Activated CD4-positive, alpha-beta T cell treated with anti-CD3 and anti-CD28 coated beads, Interleukin-2, amount 50 U/mL, for 24 hours (primary cell): ENCODE data around the gene CCDC71.
A peak's percentile ranks its signal among the peaks of the same experiment; 100 is the strongest.

Experiments
- DNase-seq, 2 donors: peaks; one replicate each; pipeline ENCODE4 v3.0.0-alpha.2; 2020; ENCODE audit warnings: low read depth in 1 of 2, low spot score in 1 of 2

Gene CCDC71

DNA sequence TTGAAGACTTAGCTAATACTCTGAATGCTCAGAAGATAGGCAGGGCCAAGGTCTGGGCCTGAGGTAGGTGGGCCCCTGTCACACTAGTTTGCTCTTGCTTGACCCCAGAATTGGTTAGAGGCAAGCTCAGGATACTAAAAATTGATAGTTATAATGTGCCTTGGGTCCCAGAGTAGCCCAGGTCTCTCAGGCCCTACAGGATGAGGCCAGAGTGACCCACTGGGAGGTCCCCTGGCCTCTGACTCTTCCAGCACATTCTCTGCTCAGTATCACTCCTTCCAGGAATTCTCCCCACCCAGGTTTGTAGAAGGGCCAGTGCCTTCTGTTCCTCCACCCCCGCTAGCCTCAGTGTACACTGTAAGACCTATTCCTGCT, 4.6 kb upstream of the CCDC71 start:
- DNase-seq: no peak

DNA sequence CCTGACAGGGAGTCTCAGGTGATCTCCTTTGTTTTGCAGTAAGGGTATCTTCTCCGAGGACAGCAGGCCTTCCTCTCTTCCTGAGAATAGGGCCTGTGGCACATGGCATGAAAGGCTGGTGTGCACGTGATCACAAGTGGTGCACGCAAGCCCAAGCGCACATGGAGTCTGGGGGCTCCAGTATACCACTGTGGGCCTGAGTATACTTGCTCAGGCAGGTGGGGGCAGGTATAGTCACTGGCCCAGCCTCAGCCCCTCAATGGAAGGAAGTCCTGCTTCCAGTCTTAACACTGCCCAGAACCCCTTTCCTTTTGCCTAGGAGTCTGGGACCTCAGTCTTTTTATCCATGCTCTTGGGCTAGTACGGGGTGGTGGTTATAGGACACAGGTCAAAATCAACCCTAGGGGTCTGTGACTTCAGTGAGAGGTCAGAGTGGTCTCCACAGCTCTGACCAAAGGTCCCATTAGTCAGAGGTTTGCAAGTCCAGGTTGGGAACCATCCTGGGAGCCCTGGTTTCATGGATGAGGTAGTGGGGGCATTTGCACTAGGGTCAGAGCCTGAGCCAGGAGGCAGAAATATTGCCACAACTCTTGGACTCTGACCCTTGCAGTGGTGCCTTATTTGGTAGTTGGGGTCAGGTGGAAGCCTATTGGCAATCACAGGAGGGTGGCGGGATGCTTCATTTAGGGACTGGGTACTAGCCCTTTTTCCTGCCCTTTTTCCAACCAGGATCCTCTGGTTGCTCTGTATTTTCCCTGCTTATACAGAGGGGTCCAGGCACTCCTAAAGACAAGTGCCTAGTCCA, 823 bp upstream of the CCDC71 start:
- DNase-seq: no peak

GRCh38 chr3:49164983-49165720, 979 bp downstream of the CCDC71 start:
- no peak for DNase-seq

- DNase-seq: no peak
Measured at GRCh38 chr3:49163609-49164008, 2.5 kb downstream of the CCDC71 start.

DNA sequence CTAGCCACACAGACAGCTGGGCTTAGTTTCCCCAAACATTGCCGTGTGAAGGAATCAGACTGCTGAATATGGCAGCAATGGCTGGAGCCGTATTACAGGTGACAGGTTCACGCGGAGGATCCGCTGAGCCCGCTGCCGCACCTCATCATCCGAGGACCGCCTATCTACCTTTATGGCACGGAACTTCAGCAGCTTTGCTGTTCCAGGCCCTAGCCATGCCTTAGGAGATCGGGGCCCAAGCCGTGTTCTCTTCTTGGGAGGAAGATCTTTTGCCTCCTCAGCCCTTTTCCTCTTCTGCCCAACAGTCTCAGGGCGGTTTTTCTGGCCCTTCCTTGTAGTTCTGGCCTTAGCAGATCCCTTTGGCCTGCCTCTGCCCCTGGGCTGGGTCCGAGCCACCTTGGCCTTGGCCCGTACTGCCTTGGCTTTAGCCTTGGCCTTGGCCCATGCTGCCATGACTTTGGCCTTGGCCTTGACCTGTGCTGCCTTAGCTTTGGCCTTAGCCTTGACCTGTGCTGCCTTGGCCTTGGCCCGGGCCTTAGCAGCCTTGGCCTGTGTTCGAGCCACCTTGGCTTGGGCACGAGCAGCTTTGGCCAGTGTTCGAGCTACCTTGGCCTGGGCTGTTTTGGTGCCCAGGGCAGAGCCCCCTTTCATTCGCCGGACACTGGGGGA, 3.2 kb downstream of the CCDC71 start:
- no peak for DNase-seq

DNA sequence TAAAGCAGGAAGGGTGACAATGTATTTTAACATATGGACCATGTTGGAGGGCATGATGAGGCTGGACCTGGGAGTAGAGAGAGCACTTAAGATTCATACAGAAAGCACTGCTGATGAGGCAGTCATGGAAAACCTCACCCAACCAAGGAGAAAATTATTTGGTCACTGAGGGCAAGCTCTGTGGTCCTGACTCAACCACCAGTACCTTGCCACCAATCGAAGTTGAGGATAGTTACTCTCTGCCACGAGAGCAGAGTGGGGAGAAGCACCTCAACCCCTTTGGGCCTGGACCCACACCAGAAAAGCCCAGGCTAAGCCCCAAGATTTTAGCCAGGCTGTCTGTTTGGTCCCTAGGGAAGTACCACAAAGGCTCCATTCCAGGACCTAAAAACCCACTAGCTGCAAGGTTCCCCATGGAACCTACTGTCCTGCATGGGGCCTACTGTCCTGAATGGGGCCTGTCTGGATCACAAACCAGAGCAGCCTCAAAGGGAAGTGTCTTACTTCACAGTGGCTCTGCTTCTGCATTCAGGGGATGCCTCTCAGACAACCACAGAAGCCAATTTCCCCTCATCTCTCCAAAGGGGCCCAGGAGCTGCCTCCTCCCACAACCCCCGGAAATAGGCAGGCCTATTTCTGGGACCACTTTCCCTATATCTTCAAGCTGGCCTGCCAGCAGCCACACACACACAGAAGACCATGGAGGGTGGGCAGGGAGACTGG, 4.2 kb downstream of the CCDC71 start:
- no peak for DNase-seq

DNA sequence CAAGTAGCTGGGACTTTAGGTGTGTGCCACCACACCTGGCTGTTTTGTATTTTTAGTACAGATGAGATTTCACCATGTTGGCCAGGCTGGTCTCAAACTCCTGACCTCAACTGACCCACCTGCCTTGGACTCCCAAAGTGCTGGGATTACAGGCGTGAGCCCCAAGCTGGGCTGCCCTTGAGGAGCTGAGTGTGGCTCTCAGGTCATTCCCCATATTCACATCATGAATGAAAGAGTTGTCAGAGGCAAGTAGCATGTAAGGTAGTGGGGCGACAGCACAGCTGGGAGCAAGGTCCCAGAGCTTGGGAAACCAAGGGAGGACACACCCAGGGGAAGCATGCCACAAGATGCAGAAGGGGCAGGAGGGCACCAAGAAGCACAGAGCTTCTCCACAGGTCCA, 4.9 kb downstream of the CCDC71 start:
- no peak for DNase-seq

- no peak for DNase-seq
Measured at GRCh38 chr3:49158792-49159191, 7.3 kb downstream of the CCDC71 start.

DNA sequence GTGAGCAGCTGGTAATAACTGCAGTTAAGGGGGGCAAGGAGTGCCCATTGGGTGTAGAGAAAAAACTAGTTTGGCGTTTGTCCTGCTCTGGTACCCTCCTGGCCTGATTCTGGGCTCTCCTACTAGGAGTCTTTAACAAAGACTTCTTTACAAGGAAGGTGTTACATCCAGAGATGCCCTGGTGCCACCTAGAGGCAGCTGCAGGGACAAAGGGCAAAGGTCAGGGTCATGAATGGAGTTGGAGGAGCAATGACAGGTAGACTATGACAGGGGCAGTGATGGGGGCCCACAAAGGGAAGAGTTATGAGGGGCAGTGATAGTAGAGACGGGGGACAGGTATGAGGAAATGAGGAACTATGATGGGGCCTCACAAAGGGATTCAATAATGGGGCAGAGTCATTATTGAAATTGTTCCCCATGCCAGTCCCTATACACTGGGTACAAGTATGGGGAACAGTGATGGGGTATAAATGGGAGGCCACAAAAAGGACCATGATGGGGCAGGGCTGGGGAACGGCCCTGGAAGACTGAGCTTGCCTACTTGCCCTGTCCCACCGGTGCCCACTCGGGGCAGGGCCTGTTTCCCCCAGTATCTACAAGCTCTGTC, 7.9 kb downstream of the CCDC71 start:
- peak; percentile 21 to 41 for DNase-seq

DNA sequence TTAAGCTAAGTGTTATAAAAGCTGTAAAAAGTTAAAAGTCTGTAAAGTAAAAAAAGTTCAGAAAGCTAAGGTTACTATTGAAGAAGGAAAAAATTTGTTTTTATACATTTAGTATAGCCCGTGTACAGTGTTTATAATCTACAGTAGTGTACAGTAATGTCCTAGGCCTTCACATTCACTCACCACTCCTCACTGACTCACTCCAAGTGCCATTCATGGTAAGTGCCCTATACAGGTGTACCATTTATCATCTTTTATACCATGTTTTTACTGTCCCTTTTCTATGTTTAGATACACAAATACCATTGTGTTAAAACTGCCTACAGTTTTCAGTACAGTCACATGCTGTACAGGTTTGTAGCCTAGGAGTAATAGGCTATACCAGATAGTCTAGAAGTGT, 8.8 kb downstream of the CCDC71 start:
- DNase-seq: no peak

DNA sequence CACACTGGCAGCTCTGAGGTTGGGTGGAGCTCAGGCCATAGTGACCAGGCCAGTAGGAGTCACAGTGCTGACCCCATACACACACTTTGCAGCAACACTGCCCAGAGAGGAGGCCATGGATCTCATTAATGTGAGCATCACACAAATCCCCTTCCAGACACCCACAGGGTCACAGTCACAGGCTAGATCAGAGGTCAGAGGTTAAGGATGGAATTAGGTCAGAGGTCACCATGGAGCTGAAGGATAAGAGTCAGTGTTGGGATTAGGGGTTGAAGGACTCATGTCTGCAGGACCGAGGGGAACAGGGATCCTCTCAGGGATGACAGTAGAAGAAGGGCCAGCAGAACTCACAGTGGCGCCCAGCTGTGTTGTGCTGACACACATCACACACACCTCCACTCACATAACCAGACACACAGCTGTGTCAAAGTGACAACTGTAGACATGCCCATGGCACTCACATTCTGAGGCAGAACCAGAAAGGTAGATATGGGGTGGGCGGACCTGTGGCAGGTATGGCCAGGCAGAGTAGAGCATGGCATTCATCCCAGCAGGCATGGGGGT, 12.7 kb downstream of the CCDC71 start:
- no peak for DNase-seq

- DNase-seq: no peak
Measured at GRCh38 chr3:49151610-49152009, 14.5 kb downstream of the CCDC71 start.

DNA sequence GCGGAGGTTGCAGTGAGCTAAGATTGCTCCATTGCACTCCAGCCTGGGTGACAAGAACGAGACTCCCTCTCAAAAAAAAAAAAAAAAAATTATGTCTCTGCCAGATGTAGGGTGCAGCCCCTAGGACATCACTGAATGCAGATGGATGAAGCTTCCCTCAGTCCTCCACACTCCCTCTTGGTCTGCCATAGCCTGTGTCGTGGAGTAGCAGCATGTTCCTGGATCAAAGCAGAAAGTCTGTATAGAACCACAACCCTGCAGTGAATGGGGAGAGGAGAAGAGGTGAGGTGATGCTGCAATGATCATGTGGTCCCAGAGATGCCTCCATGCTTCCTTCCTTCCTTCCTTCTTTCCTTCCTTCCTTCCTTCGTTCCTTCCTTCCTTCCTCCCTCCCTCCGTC, 18.0 kb downstream of the CCDC71 start:
- DNase-seq: no peak

- no peak for DNase-seq
Measured at GRCh38 chr3:49140080-49140479, 26.1 kb downstream of the CCDC71 start.

DNA sequence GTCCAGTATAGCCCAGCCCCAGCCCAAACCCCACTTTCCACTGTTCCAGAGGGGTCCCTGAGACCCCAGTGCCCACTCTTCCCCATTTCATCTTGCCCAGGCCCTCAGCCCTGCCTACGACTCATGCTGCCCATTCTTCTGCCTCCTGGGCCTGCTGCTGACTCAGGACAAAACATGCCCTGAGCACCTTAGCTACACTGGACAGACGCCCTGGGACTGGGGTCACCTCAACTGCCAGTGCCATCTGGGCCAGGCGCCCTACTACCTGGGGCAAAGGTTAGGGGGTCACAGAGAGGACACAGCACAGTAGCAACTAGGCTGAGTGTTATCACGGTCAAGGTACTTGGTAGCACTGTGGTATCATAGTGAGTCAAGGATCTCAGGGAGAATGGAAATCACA, 30.6 kb downstream of the CCDC71 start:
- no peak for DNase-seq

- DNase-seq: no peak
Measured at GRCh38 chr3:49134471-49135265, 31.5 kb downstream of the CCDC71 start.

DNA sequence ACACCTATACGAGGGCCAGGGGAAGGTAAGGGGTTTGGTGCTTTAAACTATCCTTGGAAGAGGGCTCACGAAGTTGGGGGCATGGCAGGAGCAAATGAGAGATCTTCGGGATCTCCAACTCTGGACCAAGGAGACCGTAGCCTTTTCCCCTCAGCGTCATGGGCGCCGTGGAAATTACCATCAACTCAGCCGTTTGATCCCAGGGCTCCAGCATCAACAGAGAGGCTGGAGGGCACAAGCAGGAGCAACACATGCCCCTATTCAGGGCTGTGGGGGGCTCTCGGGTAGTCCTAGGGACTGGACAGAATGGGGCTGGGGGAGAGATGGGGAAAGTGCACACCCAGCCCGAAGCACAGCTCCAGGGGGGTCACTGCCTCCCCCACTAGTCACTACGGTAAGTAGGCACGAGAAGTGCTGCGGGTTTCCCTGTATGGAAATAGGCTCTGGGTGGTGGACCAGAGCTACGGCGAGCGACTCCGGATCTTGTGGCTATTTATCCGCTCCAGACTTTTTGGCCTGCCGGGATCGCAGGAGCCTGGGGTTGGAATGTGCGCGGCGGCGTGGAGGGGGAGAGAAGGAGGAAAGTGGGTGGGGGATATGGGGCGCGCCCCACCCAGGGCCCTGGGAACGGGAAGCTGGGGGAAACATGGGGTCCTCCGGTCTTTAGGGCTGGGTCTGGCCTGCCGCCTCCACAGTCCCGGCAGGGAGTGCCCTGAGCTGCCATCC, 32.7 kb downstream of the CCDC71 start:
- DNase-seq: no peak

DNA sequence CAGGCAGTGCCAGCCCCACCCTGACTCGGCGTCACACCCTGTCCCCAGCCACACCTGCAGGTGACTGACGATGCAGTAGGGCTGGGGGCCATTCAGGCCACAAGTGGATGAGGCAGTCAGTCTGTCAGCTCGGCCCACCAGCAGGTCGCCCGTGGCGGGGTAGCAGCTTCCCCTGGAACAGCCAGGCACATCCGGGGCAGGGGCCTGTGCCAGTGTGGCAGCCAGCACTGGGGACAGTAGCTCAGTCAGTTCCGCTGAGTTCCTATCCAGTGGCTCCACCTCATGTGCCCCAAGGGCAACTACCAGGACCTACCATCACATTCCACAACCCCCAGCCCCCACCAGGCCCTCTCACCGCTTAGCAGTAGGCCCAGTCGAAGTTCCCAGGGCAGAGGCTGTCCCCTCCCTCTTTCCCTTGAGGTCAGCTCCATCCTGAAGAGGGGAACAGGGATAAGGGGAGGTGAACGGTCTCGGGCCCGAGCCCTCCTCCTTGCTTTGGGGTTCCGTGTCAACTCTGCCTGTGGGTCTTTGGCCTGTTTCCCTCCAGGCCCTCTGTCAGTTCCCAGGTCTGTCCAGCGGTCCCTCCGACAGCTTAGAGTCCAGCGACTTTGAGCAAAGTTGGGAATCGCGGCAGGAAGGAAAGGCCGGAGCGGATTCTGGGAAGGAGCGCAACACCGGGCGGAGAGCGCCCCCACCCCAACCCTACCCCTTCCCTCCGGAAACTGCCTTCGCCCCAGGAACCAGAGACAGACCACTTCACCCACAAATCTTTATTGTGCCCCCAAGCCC, 33.5 kb downstream of the CCDC71 start, which contains the start of gene LAMB2:
Gene LAMB2 (minus strand): TSS at position 614 of the 789 bp plus-strand sequence. CDS start 183 bp downstream, at position 431.
- no peak for DNase-seq
